Right ventricle myocardium inferior (tissue), 1 donor: ENCODE data around the gene MYL7. TPM values are rescaled to one million over a fixed set of nuclear protein-coding genes. Genes with fewer than 3 reads are reported as not detected.
"Not testable (repeated sequence)": the region's sequence is repeated elsewhere in the genome, so short reads cannot be mapped to it uniquely, and the experiment has no call there.

Source experiments
- ATAC-seq: fragments of 200-7000 bp; cut with Tn5 transposase; one replicate; pipeline ENCODE4 v1.9.1; 2020; ENCODE audit warnings: mild to moderate bottlenecking, moderate library complexity
- DNase-seq: peaks from one replicate; pipeline ENCODE4 v3.0.0; 2021; ENCODE audit errors: missing footprints
- intact Hi-C: fragments of 100-400 bp; cut with DNase I; formaldehyde crosslinking; loops from one replicate; pipeline ENCODE4 v1.11.0; 2022
- total RNA-seq: library from RNA; stranded (reverse); fragmentation: NEBNext Ultra II Directional; extraction: Animal tissue kit (Norgen Biotek cat#: 25700); gene quantifications from one replicate; pipeline ENCODE4 v1.2.1, GENCODE V29; 2021
- donor health status: DM: no; HTN: yes; CAD: no; lungs with severe emphysema.

MYL7 gene
- total RNA-seq, 1 donor from 2014 or later = 3,838 TPM

GRCh38 chr7:44173911-44174693 lies 33.0 kb upstream of the MYL7 start:
- DNase-seq = no peak
- intact Hi-C loops = no loop called here
- no peak for ATAC-seq

GRCh38 chr7:44172803-44173424 lies 31.8 kb upstream of the MYL7 start:
- no peak for DNase-seq
- intact Hi-C loops = no loop called here
- no peak for ATAC-seq

GRCh38 chr7:44172352-44172751 lies 31.2 kb upstream of the MYL7 start:
- DNase-seq (no peak), ATAC-seq (no peak)
- intact Hi-C loops = no loop called here

- DNase-seq, intact Hi-C loops, ATAC-seq: not testable (repeated sequence)
Measured at GRCh38 chr7:44171901-44172300, 30.8 kb upstream of the MYL7 start.

- intact Hi-C loops = no loop called here
- ATAC-seq (no peak), DNase-seq (no peak)
Measured at GRCh38 chr7:44167920-44168319, 26.8 kb upstream of the MYL7 start.

- intact Hi-C loops = no loop called here
- DNase-seq = no peak
- no peak for ATAC-seq
Measured at GRCh38 chr7:44163591-44163990, 22.5 kb upstream of the MYL7 start.

GRCh38 chr7:44162785-44163395 lies 21.8 kb upstream of the MYL7 start:
- ATAC-seq (no peak), DNase-seq (no peak)
- intact Hi-C loops = no loop called here

GRCh38 chr7:44162179-44162578 lies 21.0 kb upstream of the MYL7 start:
- intact Hi-C loops = no loop called here
- ATAC-seq (no peak), DNase-seq (no peak)

GRCh38 chr7:44161371-44161770 lies 20.2 kb upstream of the MYL7 start:
- intact Hi-C loops = no loop called here
- DNase-seq (no peak), ATAC-seq (no peak)

- peak; percentile 49 for ATAC-seq
Measured at GRCh38 chr7:44159824-44160630, 18.9 kb upstream of the MYL7 start.

GRCh38 chr7:44158873-44159631 lies 17.9 kb upstream of the MYL7 start:
- ATAC-seq (peak; percentile 20), DNase-seq (no peak)
- intact Hi-C loops = no loop called here

More at GRCh38 chr7:44159824-44160630, 18.9 kb upstream of the MYL7 start:
- intact Hi-C loops = no loop called here
- no peak for DNase-seq

- ATAC-seq (no peak), DNase-seq (no peak)
- intact Hi-C loops = no loop called here
Measured at GRCh38 chr7:44158096-44158872, 17.2 kb upstream of the MYL7 start.

- no peak for ATAC-seq
- no peak for DNase-seq
- intact Hi-C loops = no loop called here
Measured at GRCh38 chr7:44157116-44158080, 16.3 kb upstream of the MYL7 start.

GRCh38 chr7:44156453-44157010 lies 15.4 kb upstream of the MYL7 start:
- ATAC-seq (no peak), DNase-seq (no peak)

GRCh38 chr7:44155191-44156185 lies 14.4 kb upstream of the MYL7 start:
- intact Hi-C loops = no loop called here
- no peak for ATAC-seq
- no peak for DNase-seq

More at GRCh38 chr7:44156453-44157010, 15.4 kb upstream of the MYL7 start:
- intact Hi-C loops = no loop called here
